HCT116 (cell line): Measurements from ENCODE around the gene TXNL4B. TPM values are rescaled to one million over a fixed set of nuclear protein-coding genes. Genes with fewer than 3 reads are reported as not detected.

ENCODE experiments used
- ATAC-seq: fragments of 200-7000 bp; cut with Tn5 transposase; 2 replicates; pipeline ENCODE4 v1.9.1; 2020; ENCODE audit warnings: mild to moderate bottlenecking, moderate library complexity
- BruUV-seq: library from RNA; stranded (reverse); fragments of 400-500 nt; replicated peaks from 2 replicates; lab custom pipeline; 2021; lab: Mats Ljungman, UMichigan
- CTCF ChIA-PET: fragments of 300-600 bp; sonication (Branson Sonifier 250); formaldehyde crosslinking; loops from one replicate; lab custom pipeline; 2021; ENCODE audit warnings: antibody characterized with exemption; lab: Charles Lee
- POLR2A ChIA-PET: fragments of 300-600, 350-600 bp; sonication (Branson Sonifier 250); formaldehyde crosslinking; loops from one replicate; lab custom pipeline; 2021; ENCODE audit warnings: antibody characterized with exemption; lab: Charles Lee
- RAD21 ChIA-PET, 2 experiments: fragments of 300-600 bp; sonication (Branson Sonifier 250); formaldehyde crosslinking; loops; one replicate each; lab custom pipeline; 2023; ENCODE audit warnings: low total read pairs in 2 of 2; ENCODE audit not compliant: uncharacterized antibody in 2 of 2, unreplicated experiment in 2 of 2, low non-redundant PET in 1 of 2; lab: Charles Lee
- DNase-seq: peaks from one replicate; pipeline ENCODE4 v3.0.0-alpha.2; 2010; ENCODE audit warnings: low read depth, low spot score
- H2AFZ ChIP-seq: fragments of 200-600 bp; shearing (Covaris generic), sonication (generic); 2 replicates; pipeline ENCODE4 v1.6.1; 2017; ENCODE audit warnings: low read depth, mixed run types, mixed read lengths, antibody characterized with exemption, low read length; ENCODE audit not compliant: poor library complexity, severe bottlenecking
- H3K27ac ChIP-seq: 2 replicates; pipeline ENCODE4 v1.5.1; 2012; ENCODE audit warnings: low read depth, low read length
- H3K27me3 ChIP-seq: fragments of 200-600 bp; sonication (generic); 2 replicates; pipeline ENCODE4 v1.6.1; 2016; ENCODE audit warnings: mixed run types, low read length, mixed read lengths; ENCODE audit not compliant: insufficient read depth
- H3K36me3 ChIP-seq, 2 experiments: fragments of 200-500 bp in 1 of 2; fragments of 200-600 bp in 1 of 2; sonication (Bioruptor generic) in 1 of 2; sonication (generic) in 1 of 2; 2 replicates each; pipeline versions ENCODE4 v1.5.1 to v1.6.1; 2014 to 2016; ENCODE audit warnings: low read length in 2 of 2, inconsistent platforms in 1 of 2, mixed read lengths in 1 of 2, mixed run types in 1 of 2; ENCODE audit not compliant: insufficient read depth in 2 of 2, control insufficient read depth in 1 of 2
- H3K4me1 ChIP-seq, 2 experiments: fragments of 200-600 bp in 1 of 2; sonication (generic) in 1 of 2; 2 replicates each; pipeline versions ENCODE4 v1.5.1 to v1.6.1; 2012 to 2017; ENCODE audit warnings: low read length in 2 of 2, inconsistent platforms in 1 of 2, mild to moderate bottlenecking in 1 of 2, mixed read lengths in 1 of 2, mixed run types in 1 of 2, moderate library complexity in 1 of 2; ENCODE audit not compliant: insufficient read depth in 2 of 2, control insufficient read depth in 1 of 2
- H3K4me2 ChIP-seq: fragments of 200-600 bp; sonication (generic); 2 replicates; pipeline ENCODE4 v1.6.1; 2017; ENCODE audit warnings: mixed run types, low read length, mixed read lengths
- H3K4me3 ChIP-seq, 2 experiments: fragments of 200-600 bp in 1 of 2; sonication (generic) in 1 of 2; replicated peaks in 1 of 2; 2 replicates each; pipeline ENCODE4 v1.5.1; 2011 to 2016; ENCODE audit warnings: low read length in 2 of 2, control low read depth in 1 of 2, low read depth in 1 of 2, mild to moderate bottlenecking in 1 of 2, mixed read lengths in 1 of 2, mixed run types in 1 of 2
- H3K79me2 ChIP-seq: fragments of 200-600 bp; sonication (generic); 2 replicates; pipeline ENCODE4 v1.6.1; 2017; ENCODE audit warnings: mild to moderate bottlenecking, mixed run types, low read length, moderate library complexity, mixed read lengths; ENCODE audit not compliant: insufficient read depth
- H3K9ac ChIP-seq: fragments of 200-600 bp; sonication (generic); 2 replicates; pipeline ENCODE4 v1.6.1; 2016; ENCODE audit warnings: low read length, mixed read lengths
- H3K9me2 ChIP-seq: fragments of 200-600 bp; sonication (generic), shearing (Covaris generic); 2 replicates; pipeline ENCODE4 v1.6.1; 2017; ENCODE audit warnings: mixed run types, mild to moderate bottlenecking, moderate library complexity; ENCODE audit not compliant: insufficient read depth
- H3K9me3 ChIP-seq, 2 experiments: fragments of 200-500 bp in 1 of 2; fragments of 200-600 bp in 1 of 2; sonication (Bioruptor generic) in 1 of 2; sonication (generic) in 1 of 2; 2 replicates each; pipeline ENCODE4 v1.6.1; 2014 to 2017; ENCODE audit warnings: low read length in 2 of 2, mixed read lengths in 2 of 2, inconsistent platforms in 1 of 2, low read depth in 1 of 2, mild to moderate bottlenecking in 1 of 2, mixed run types in 1 of 2, moderate library complexity in 1 of 2; ENCODE audit not compliant: control insufficient read depth in 1 of 2, insufficient read depth in 1 of 2
- H4K20me1 ChIP-seq: fragments of 200-600 bp; sonication (generic), shearing (Covaris generic); 2 replicates; pipeline ENCODE4 v1.6.1; 2017; ENCODE audit warnings: mixed run types, mild to moderate bottlenecking, moderate library complexity; ENCODE audit not compliant: insufficient read depth
- CEBPB ChIP-seq: IDR thresholded peaks from 2 replicates; pipeline ENCODE4 v1.6.1; 2012; ENCODE audit warnings: low read depth
- EGR1 ChIP-seq: IDR thresholded peaks from 2 replicates; pipeline ENCODE4 v1.6.1; 2012; ENCODE audit warnings: low read depth
- ELF1 ChIP-seq: IDR thresholded peaks from 2 replicates; pipeline ENCODE4 v1.6.1; 2012; ENCODE audit warnings: low read depth, borderline replicate concordance
- EZH2 ChIP-seq: fragments of 200-600 bp; sonication (generic); IDR thresholded peaks from 2 replicates; pipeline ENCODE4 v1.6.1; 2017; ENCODE audit warnings: antibody characterized with exemption, mixed run types
- EZH2phosphoT487 ChIP-seq: fragments of 200-600 bp; IDR thresholded peaks from 2 replicates; pipeline ENCODE4 v1.6.1; 2018; ENCODE audit warnings: antibody characterized with exemption, borderline replicate concordance
- POLR2AphosphoS5 ChIP-seq: IDR thresholded peaks from 2 replicates; pipeline ENCODE4 v1.6.1; 2011; ENCODE audit warnings: mild to moderate bottlenecking, low read depth, low read length, moderate library complexity
- RAD21 ChIP-seq: IDR thresholded peaks from 2 replicates; pipeline ENCODE4 v1.6.1; 2012; ENCODE audit warnings: low read depth, mild to moderate bottlenecking
- SIN3A ChIP-seq: IDR thresholded peaks from 2 replicates; pipeline ENCODE4 v1.6.1; 2012; ENCODE audit warnings: low read depth
- SP1 ChIP-seq: IDR thresholded peaks from 2 replicates; pipeline ENCODE4 v1.6.1; 2012; ENCODE audit warnings: low read depth
- SRF ChIP-seq: IDR thresholded peaks from 2 replicates; pipeline ENCODE4 v1.6.1; 2012; ENCODE audit warnings: low read depth
- ZFX ChIP-seq: fragments of 450-650 bp; IDR thresholded peaks from 2 replicates; pipeline ENCODE4 v1.6.1; 2017
- ZNF274 ChIP-seq: fragments of 200-500 bp; sonication (Bioruptor generic); IDR thresholded peaks from 2 replicates; pipeline ENCODE4 v1.6.1; 2014; ENCODE audit warnings: mild to moderate bottlenecking, low read depth, low read length, inconsistent platforms
- intact Hi-C: fragments of 100-400 bp; cut with micrococcal nuclease; formaldehyde crosslinking; loops from 2 replicates; pipeline ENCODE4 v1.10.0; 2022
- total RNA-seq: library from RNA; stranded (reverse); gene quantifications from one replicate; pipeline ENCODE4 v1.2.1, GENCODE V29; 2021; ENCODE audit not compliant: unreplicated experiment
- TF ChIP-seq, protein P1 (sequence below): IDR thresholded peaks from 2 replicates; pipeline ENCODE4 v1.6.1; 2011; ENCODE audit warnings: mild to moderate bottlenecking, low read length, moderate library complexity; ENCODE audit not compliant: insufficient replicate concordance; ENCODE audit errors: extremely low read depth
- TF ChIP-seq, protein P2 (sequence below), 3 experiments: fragments of 200-600 bp in 1 of 3; sonication (generic) in 1 of 3; IDR thresholded peaks in 2 of 3; conservative IDR thresholded peaks in 1 of 3; 2 replicates each; pipeline ENCODE4 v1.5.1; 2012 to 2017; ENCODE audit warnings: low read depth in 2 of 3, low read length in 2 of 3, antibody characterized with exemption in 1 of 3, borderline replicate concordance in 1 of 3, control low read depth in 1 of 3, mild to moderate bottlenecking in 1 of 3, mixed read lengths in 1 of 3, mixed run types in 1 of 3, moderate library complexity in 1 of 3; ENCODE audit not compliant: insufficient read depth in 1 of 3
- TF ChIP-seq, protein P3 (sequence below): IDR thresholded peaks from 2 replicates; pipeline ENCODE4 v1.6.1; 2012
- TF ChIP-seq, protein P4 (sequence below): IDR thresholded peaks from 2 replicates; pipeline ENCODE4 v1.6.1; 2012; ENCODE audit warnings: low read depth

TXNL4B gene
- total RNA-seq, 1 experiment from 2014 or later, result 15.5 TPM

DNA sequence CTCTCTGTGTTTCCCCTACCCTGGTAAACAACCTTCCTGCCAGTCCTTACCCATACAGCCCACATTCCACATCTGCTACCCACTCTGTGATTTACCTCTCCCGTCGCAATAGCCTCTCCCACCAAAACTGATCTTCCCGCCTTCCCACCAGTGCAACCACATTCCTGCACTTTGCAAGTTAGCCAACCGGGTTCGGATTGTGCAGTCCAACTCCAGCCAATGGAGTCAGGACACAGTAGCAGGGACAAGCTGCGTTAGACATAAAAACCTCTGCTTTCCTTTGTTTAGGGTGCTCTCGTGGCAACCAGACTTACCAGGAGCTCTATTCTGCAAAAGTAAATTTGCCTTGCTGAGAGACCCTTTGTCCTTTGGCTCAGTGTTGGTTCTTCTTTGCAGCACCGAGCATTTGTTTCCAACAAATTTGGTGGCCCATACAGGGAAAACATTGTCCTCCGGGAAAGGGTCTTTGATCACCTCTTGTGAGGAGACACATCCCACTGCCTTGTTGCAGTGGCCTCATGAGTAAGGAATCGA, 29.0 kb downstream of the TXNL4B start:
- ATAC-seq (no peak), DNase-seq (no peak)
- H3K4me3 ChIP-seq, result no peak overlapping the region
- H2AFZ ChIP-seq, result no peak overlapping the region
- H3K36me3 ChIP-seq, result no peaks in the 10 kb centered on the region
- POLR2A ChIA-PET, result no interaction called here
- no TSS peak for BruUV-seq
- no peak overlapping the region for H3K4me2 ChIP-seq
- H3K9me2 ChIP-seq, result no peaks in the 10 kb centered on the region
- no peak for TF ChIP-seq ELF1
- TF ChIP-seq SRF, result no peak
- no peak for TF ChIP-seq ZFX
- no peak for TF ChIP-seq EZH2
- no peak for TF ChIP-seq SP1
- no peak for TF ChIP-seq SIN3A
- no peak for TF ChIP-seq EGR1
- TF ChIP-seq ZNF274, result no peak
- no peak for TF ChIP-seq EZH2phosphoT487
- TF ChIP-seq, protein P1, sequence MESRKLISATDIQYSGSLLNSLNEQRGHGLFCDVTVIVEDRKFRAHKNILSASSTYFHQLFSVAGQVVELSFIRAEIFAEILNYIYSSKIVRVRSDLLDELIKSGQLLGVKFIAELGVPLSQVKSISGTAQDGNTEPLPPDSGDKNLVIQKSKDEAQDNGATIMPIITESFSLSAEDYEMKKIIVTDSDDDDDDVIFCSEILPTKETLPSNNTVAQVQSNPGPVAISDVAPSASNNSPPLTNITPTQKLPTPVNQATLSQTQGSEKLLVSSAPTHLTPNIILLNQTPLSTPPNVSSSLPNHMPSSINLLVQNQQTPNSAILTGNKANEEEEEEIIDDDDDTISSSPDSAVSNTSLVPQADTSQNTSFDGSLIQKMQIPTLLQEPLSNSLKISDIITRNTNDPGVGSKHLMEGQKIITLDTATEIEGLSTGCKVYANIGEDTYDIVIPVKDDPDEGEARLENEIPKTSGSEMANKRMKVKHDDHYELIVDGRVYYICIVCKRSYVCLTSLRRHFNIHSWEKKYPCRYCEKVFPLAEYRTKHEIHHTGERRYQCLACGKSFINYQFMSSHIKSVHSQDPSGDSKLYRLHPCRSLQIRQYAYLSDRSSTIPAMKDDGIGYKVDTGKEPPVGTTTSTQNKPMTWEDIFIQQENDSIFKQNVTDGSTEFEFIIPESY, result no peak
- TF ChIP-seq, protein P2, sequence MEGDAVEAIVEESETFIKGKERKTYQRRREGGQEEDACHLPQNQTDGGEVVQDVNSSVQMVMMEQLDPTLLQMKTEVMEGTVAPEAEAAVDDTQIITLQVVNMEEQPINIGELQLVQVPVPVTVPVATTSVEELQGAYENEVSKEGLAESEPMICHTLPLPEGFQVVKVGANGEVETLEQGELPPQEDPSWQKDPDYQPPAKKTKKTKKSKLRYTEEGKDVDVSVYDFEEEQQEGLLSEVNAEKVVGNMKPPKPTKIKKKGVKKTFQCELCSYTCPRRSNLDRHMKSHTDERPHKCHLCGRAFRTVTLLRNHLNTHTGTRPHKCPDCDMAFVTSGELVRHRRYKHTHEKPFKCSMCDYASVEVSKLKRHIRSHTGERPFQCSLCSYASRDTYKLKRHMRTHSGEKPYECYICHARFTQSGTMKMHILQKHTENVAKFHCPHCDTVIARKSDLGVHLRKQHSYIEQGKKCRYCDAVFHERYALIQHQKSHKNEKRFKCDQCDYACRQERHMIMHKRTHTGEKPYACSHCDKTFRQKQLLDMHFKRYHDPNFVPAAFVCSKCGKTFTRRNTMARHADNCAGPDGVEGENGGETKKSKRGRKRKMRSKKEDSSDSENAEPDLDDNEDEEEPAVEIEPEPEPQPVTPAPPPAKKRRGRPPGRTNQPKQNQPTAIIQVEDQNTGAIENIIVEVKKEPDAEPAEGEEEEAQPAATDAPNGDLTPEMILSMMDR (IDR thresholded peaks at IDR 0.05 in 2 of 3, conservative IDR thresholded peaks at IDR 0.05 in 1 of 3; ENCODE audit: borderline replicate concordance in 1 of 3, insufficient read depth in 1 of 3, low read depth in 2 of 3, low read length in 2 of 3), result no peak
- TF ChIP-seq POLR2AphosphoS5, result no peak
- no peak for TF ChIP-seq RAD21
- no peak for TF ChIP-seq CEBPB
- TF ChIP-seq, protein P3, sequence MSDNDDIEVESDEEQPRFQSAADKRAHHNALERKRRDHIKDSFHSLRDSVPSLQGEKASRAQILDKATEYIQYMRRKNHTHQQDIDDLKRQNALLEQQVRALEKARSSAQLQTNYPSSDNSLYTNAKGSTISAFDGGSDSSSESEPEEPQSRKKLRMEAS, result no peak
- TF ChIP-seq, protein P4, sequence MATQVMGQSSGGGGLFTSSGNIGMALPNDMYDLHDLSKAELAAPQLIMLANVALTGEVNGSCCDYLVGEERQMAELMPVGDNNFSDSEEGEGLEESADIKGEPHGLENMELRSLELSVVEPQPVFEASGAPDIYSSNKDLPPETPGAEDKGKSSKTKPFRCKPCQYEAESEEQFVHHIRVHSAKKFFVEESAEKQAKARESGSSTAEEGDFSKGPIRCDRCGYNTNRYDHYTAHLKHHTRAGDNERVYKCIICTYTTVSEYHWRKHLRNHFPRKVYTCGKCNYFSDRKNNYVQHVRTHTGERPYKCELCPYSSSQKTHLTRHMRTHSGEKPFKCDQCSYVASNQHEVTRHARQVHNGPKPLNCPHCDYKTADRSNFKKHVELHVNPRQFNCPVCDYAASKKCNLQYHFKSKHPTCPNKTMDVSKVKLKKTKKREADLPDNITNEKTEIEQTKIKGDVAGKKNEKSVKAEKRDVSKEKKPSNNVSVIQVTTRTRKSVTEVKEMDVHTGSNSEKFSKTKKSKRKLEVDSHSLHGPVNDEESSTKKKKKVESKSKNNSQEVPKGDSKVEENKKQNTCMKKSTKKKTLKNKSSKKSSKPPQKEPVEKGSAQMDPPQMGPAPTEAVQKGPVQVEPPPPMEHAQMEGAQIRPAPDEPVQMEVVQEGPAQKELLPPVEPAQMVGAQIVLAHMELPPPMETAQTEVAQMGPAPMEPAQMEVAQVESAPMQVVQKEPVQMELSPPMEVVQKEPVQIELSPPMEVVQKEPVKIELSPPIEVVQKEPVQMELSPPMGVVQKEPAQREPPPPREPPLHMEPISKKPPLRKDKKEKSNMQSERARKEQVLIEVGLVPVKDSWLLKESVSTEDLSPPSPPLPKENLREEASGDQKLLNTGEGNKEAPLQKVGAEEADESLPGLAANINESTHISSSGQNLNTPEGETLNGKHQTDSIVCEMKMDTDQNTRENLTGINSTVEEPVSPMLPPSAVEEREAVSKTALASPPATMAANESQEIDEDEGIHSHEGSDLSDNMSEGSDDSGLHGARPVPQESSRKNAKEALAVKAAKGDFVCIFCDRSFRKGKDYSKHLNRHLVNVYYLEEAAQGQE, result no peak
- RAD21 ChIA-PET, result no interaction called here
- no peaks in the 10 kb centered on the region for H4K20me1 ChIP-seq
- H3K79me2 ChIP-seq, result no peaks in the 10 kb centered on the region
- no peaks in the 10 kb centered on the region for H3K4me1 ChIP-seq
- CTCF ChIA-PET, result no interaction called here
- no peak overlapping the region for H3K9ac ChIP-seq
- intact Hi-C loops, result no loop called here
- no peak overlapping the region for H3K27ac ChIP-seq
- peaks cover 21% of the 10 kb centered on the region for H3K27me3 ChIP-seq
- no peaks in the 10 kb centered on the region for H3K9me3 ChIP-seq
